ENCODE data around the gene LRRC23.

Gene LRRC23

GRCh38 chr12:6912164-6912935 is 7.7 kb downstream of the LRRC23 start:
- Histone ChIP-seq H3K4me3 (ENCODE audit: low read depth, low read length) (no peak overlapping the region), H3K27ac (no peak overlapping the region), H3K36me3 (peaks cover 26% of the 10 kb centered on the region), H3K27me3 (ENCODE audit: insufficient read depth, low read depth, severe bottlenecking) (no peaks in the 10 kb centered on the region), H3K9me3 (ENCODE audit: severe bottlenecking) (no peaks in the 10 kb centered on the region)
- no peak for DNase-seq
- TF ChIP-seq CTCF (IDR thresholded peaks at IDR 0.05; ENCODE audit: low read depth, low read length): no peak

GRCh38 chr12:6914246-6914946 is 9.8 kb downstream of the LRRC23 start, which contains the start of gene ENO2:
ENO2 (plus strand) TSS chr12:6914580; CDS start chr12:6915833, 1,253 bp downstream.
- peak; percentile 75 for DNase-seq
- Histone ChIP-seq H3K27ac (peak within 1 kb of the TSS; percentile 89), H3K4me3 (ENCODE audit: low read depth, low read length) (peak within 1 kb of the TSS; percentile 78), H3K36me3 (peaks cover 45% of the 10 kb centered on the region), H3K9me3 (ENCODE audit: severe bottlenecking) (no peaks in the 10 kb centered on the region), H3K27me3 (ENCODE audit: insufficient read depth, low read depth, severe bottlenecking) (no peaks in the 10 kb centered on the region)
- no peak for TF ChIP-seq CTCF (IDR thresholded peaks at IDR 0.05; ENCODE audit: low read depth, low read length)

GRCh38 chr12:6914947-6915788 is 10.5 kb downstream of the LRRC23 start:
- peak; percentile 96 for DNase-seq
- H3K4me3 ChIP-seq (ENCODE audit: low read depth, low read length): peak overlapping the region; percentile 78

GRCh38 chr12:6915789-6916285 is 11.2 kb downstream of the LRRC23 start:
- no peak for DNase-seq
- TF ChIP-seq CTCF (IDR thresholded peaks at IDR 0.05; ENCODE audit: low read depth, low read length): no peak
- Histone ChIP-seq H3K36me3 (peaks cover 57% of the 10 kb centered on the region), H3K27me3 (ENCODE audit: insufficient read depth, low read depth, severe bottlenecking) (no peaks in the 10 kb centered on the region), H3K4me3 (ENCODE audit: low read depth, low read length) (peak overlapping the region; percentile 78), H3K27ac (peak overlapping the region; percentile 76), H3K9me3 (ENCODE audit: severe bottlenecking) (no peaks in the 10 kb centered on the region)

More at GRCh38 chr12:6914947-6915788, 10.5 kb downstream of the LRRC23 start:
- Histone ChIP-seq H3K36me3 (peaks cover 51% of the 10 kb centered on the region), H3K27ac (peak overlapping the region; percentile 89), H3K27me3 (ENCODE audit: insufficient read depth, low read depth, severe bottlenecking) (no peaks in the 10 kb centered on the region), H3K9me3 (ENCODE audit: severe bottlenecking) (no peaks in the 10 kb centered on the region)
- no peak for TF ChIP-seq CTCF (IDR thresholded peaks at IDR 0.05; ENCODE audit: low read depth, low read length)

- Histone ChIP-seq H3K9me3 (ENCODE audit: severe bottlenecking) (no peaks in the 10 kb centered on the region), H3K27me3 (ENCODE audit: insufficient read depth, low read depth, severe bottlenecking) (no peaks in the 10 kb centered on the region), H3K36me3 (peaks cover 65% of the 10 kb centered on the region), H3K27ac (peak overlapping the region; percentile 76; the same call in 1 of the 2 replicates), H3K4me3 (ENCODE audit: low read depth, low read length) (peak overlapping the region; percentile 78)
- no peak for TF ChIP-seq CTCF (IDR thresholded peaks at IDR 0.05; ENCODE audit: low read depth, low read length)
- DNase-seq: no peak
Measured at GRCh38 chr12:6916426-6917200, 12.0 kb downstream of the LRRC23 start.
